K562 (cell line): ENCODE measurements around the gene TEX51. TPM values are rescaled to one million over a fixed set of nuclear protein-coding genes. Genes with fewer than 3 reads are reported as not detected.

Experiments
- ATAC-seq: fragments of 200-7000 bp; cut with Tn5 transposase; 3 replicates; pipeline ENCODE4 v1.9.1; 2020; ENCODE audit warnings: moderate library complexity
- BruUV-seq: library from RNA; stranded (reverse); fragments of 400-500 nt; replicated peaks from 2 replicates; lab custom pipeline; 2021; lab: Mats Ljungman, UMichigan
- CTCF ChIA-PET: fragments of 300-600 bp; formaldehyde crosslinking; extraction: SDS; loops from one replicate; lab custom pipeline; 2021; ENCODE audit warnings: low intra/inter-chr PET ratio; lab: Yijun Ruan, JAX
- POLR2A ChIA-PET: fragments of 300-600, 350-650 bp; sonication (Branson Sonifier 250); formaldehyde crosslinking; extraction: SDS; loops from one replicate; lab custom pipeline; 2021; ENCODE audit warnings: antibody characterized with exemption, inconsistent platforms; lab: Yijun Ruan, JAX
- DNase-seq, 4 experiments: peaks; one replicate each; pipeline versions ENCODE4 v3.0.0 to v3.0.0-alpha.2; 2011 to 2018; ENCODE audit warnings: low spot score in 3 of 4, mixed read lengths in 3 of 4; ENCODE audit errors: extremely low read depth in 1 of 4
- FAIRE-seq: peaks from 2 replicates; lab custom pipeline; 2011; peaks lifted over from hg19 to GRCh38; lab: Jason Lieb, UNC
- H2AFZ ChIP-seq: 2 replicates; pipeline ENCODE4 v1.6.0; 2011; ENCODE audit warnings: low read depth, low read length, control low read depth, inconsistent platforms
- H3K27ac ChIP-seq: fragments of 200-600 bp; 3 replicates; pipeline ENCODE4 v1.8.0; 2011; ENCODE audit warnings: low read depth, mild to moderate bottlenecking, control low read depth, inconsistent platforms, low read length, moderate library complexity, mixed read lengths; ENCODE audit errors: extremely low read depth
- H3K27me3 ChIP-seq, 2 experiments: fragments of 300-600 bp in 1 of 2; 2 replicates in 1 of 2; 3 replicates in 1 of 2; pipeline versions ENCODE4 v1.6.0 to v1.8.0; 2011; ENCODE audit warnings: inconsistent platforms in 2 of 2, low read length in 2 of 2, mild to moderate bottlenecking in 1 of 2, mixed read lengths in 1 of 2, moderate library complexity in 1 of 2; ENCODE audit not compliant: control insufficient read depth in 2 of 2, insufficient read depth in 2 of 2
- H3K36me3 ChIP-seq: fragments of 300-600 bp; 3 replicates; pipeline ENCODE4 v1.8.0; 2011; ENCODE audit warnings: mild to moderate bottlenecking, low read length, inconsistent platforms; ENCODE audit not compliant: control insufficient read depth, insufficient read depth
- H3K4me1 ChIP-seq, 2 experiments: fragments of 200-600 bp in 1 of 2; replicated peaks in 1 of 2; 2 replicates in 1 of 2; 3 replicates in 1 of 2; pipeline versions ENCODE4 v1.5.1 to v1.8.0; 2011; ENCODE audit warnings: inconsistent platforms in 2 of 2, low read length in 2 of 2, mild to moderate bottlenecking in 1 of 2, mixed read lengths in 1 of 2, moderate library complexity in 1 of 2; ENCODE audit not compliant: control insufficient read depth in 2 of 2, insufficient read depth in 2 of 2
- H3K4me2 ChIP-seq: 2 replicates; pipeline ENCODE4 v1.6.1; 2011; ENCODE audit warnings: low read length, control low read depth, inconsistent platforms, mixed read lengths; ENCODE audit not compliant: insufficient read depth
- H3K4me3 ChIP-seq: fragments of 200-600 bp; sonication (generic), shearing (Covaris generic); 2 replicates; pipeline ENCODE4 v1.5.1; 2016; ENCODE audit warnings: control low read depth, inconsistent platforms
- H3K79me2 ChIP-seq: fragments of 200-600 bp; 3 replicates; pipeline ENCODE4 v1.8.0; 2011; ENCODE audit warnings: low read length, inconsistent platforms; ENCODE audit not compliant: control insufficient read depth, insufficient read depth
- H3K9ac ChIP-seq, 2 experiments: 2 replicates each; pipeline versions ENCODE4 v1.6.0 to v1.6.1; 2011; ENCODE audit warnings: low read depth in 2 of 2, low read length in 2 of 2, control low read depth in 1 of 2, inconsistent platforms in 1 of 2, mild to moderate bottlenecking in 1 of 2, mixed read lengths in 1 of 2; ENCODE audit not compliant: insufficient read depth in 1 of 2
- H3K9me1 ChIP-seq: one replicate; pipeline ENCODE4 v1.6.0; 2011; ENCODE audit warnings: inconsistent platforms, mild to moderate bottlenecking, low read length, moderate library complexity; ENCODE audit not compliant: control insufficient read depth, insufficient read depth
- H3K9me3 ChIP-seq: replicated peaks from 2 replicates; pipeline ENCODE4 v1.5.1; 2011; ENCODE audit warnings: low read depth, low read length, inconsistent platforms; ENCODE audit not compliant: control insufficient read depth, insufficient read depth
- H4K20me1 ChIP-seq: replicated peaks from 2 replicates; pipeline ENCODE4 v1.6.1; 2011; ENCODE audit warnings: low read length, inconsistent platforms, mixed read lengths; ENCODE audit not compliant: control insufficient read depth, insufficient read depth
- ASH1L ChIP-seq: fragments of 450-650 bp; IDR thresholded peaks from 2 replicates; pipeline ENCODE4 v1.6.1; 2018; ENCODE audit warnings: borderline replicate concordance, mild to moderate bottlenecking, low read depth; ENCODE audit not compliant: partially characterized antibody
- CBX1 ChIP-seq: sonication (generic); IDR thresholded peaks from 2 replicates; pipeline ENCODE4 v1.6.1; 2016; ENCODE audit warnings: antibody characterized with exemption, low read depth, mild to moderate bottlenecking
- CXXC5 ChIP-seq: fragments of 250-450 bp; sonication (Bioruptor Pico); IDR thresholded peaks from 2 replicates; pipeline ENCODE4 v1.8.0; 2022; ENCODE audit warnings: inconsistent platforms, mild to moderate bottlenecking, moderate library complexity
- JUND ChIP-seq, 2 experiments: IDR thresholded peaks; 2 replicates in 1 of 2; 3 replicates in 1 of 2; pipeline ENCODE4 v1.6.1; 2011; ENCODE audit warnings: borderline replicate concordance in 2 of 2, low read depth in 2 of 2, low read length in 2 of 2, improper control_type of control experiment in 1 of 2, missing biosample characterization in 1 of 2, missing genetic modification characterization in 1 of 2, missing genetic modification reagents in 1 of 2
- MCM2 ChIP-seq: fragments of 450-650 bp; IDR thresholded peaks from 2 replicates; pipeline ENCODE4 v1.6.1; 2017; ENCODE audit warnings: low read depth, mild to moderate bottlenecking
- MYC ChIP-seq, 2 experiments: fragments of 250-450 bp in 1 of 2; sonication (Bioruptor Pico) in 1 of 2; IDR thresholded peaks; 2 replicates each; pipeline versions ENCODE4 v1.5.1 to v1.6.1; 2012 to 2021; ENCODE audit warnings: low read depth in 2 of 2, borderline replicate concordance in 1 of 2, improper control_type of control experiment in 1 of 2, low read length in 1 of 2, mild to moderate bottlenecking in 1 of 2, moderate library complexity in 1 of 2
- NRF1 ChIP-seq, 2 experiments: fragments of 450-650 bp; IDR thresholded peaks in 1 of 2; conservative IDR thresholded peaks in 1 of 2; 2 replicates each; pipeline ENCODE4 v1.6.1; 2014; ENCODE audit warnings: mild to moderate bottlenecking in 2 of 2
- RB1 ChIP-seq: fragments of 450-650 bp; IDR thresholded peaks from 2 replicates; pipeline ENCODE4 v1.6.1; 2017; ENCODE audit warnings: low read depth, mild to moderate bottlenecking
- SMC3 ChIP-seq: conservative IDR thresholded peaks from 2 replicates; pipeline ENCODE4 v1.6.1; 2011; ENCODE audit warnings: low read depth, low read length, improper control_type of control experiment; ENCODE audit not compliant: insufficient read depth
- TEAD4 ChIP-seq, 2 experiments: sonication (generic) in 1 of 2; formaldehyde crosslinking in 1 of 2; IDR thresholded peaks; 2 replicates each; pipeline versions ENCODE4 v1.6.1 to v1.8.0; 2012 to 2022; ENCODE audit warnings: borderline replicate concordance in 1 of 2, inconsistent platforms in 1 of 2, low read length in 1 of 2, mild to moderate bottlenecking in 1 of 2, missing genetic modification reagents in 1 of 2
- WGBS: fragments of 100-300 bp; shearing (Covaris generic); methylation state at CpG from one replicate; pipeline ENCODE4 v1.1.6; 2016; ENCODE audit warnings: low coverage, mixed read lengths; ENCODE audit not compliant: insufficient coverage; ENCODE audit errors: missing lambda C conversion rate; 5-methylcytosine and 5-hydroxymethylcytosine counted together
- in situ Hi-C: fragments of 300-500 bp; cut with MboI; formaldehyde crosslinking; loops from 4 replicates; pipeline ENCODE4 v1.15.0; 2018; ENCODE audit warnings: inconsistent platforms, mixed read lengths
- intact Hi-C: fragments of 100-400 bp; cut with micrococcal nuclease; formaldehyde crosslinking; loops from 2 replicates; pipeline ENCODE4 v1.14.2; 2022
- polyA plus RNA-seq, 8 experiments: library from polyadenylated mRNA; depleted of rRNA in 4 of 8; stranded (reverse) in 5 of 8; unstranded in 3 of 8; fragments of >200 nt; fragmentation: Nextera tagmentation in 2 of 8; fragmentation: Illumina TruSeq in 1 of 8; extraction: Ambion mirVana in 2 of 8; extraction: Trizol in 1 of 8; gene quantifications; 2 replicates each; pipeline versions ENCODE4 v1.2.1 to v1.2.3, GENCODE V29; 2011 to 2014; ENCODE audit warnings: inconsistent platforms in 1 of 8, missing spikeins in 1 of 8
- total RNA-seq, 7 experiments: library from RNA; depleted of rRNA in 6 of 7; stranded (reverse); fragments of >200 nt in 6 of 7; fragmentation: Illumina TruSeq in 2 of 7; extraction: Trizol in 2 of 7; gene quantifications; 2 replicates each; pipeline versions ENCODE4 v1.2.1 to v1.2.3, GENCODE V29; 2011 to 2021; ENCODE audit warnings: low replicate concordance in 1 of 7
- TF ChIP-seq, protein P1 (sequence below): fragments of 450-650 bp; IDR thresholded peaks from 2 replicates; pipeline ENCODE4 v1.6.1; 2016
- TF ChIP-seq, protein P2 (sequence below): sonication (generic); formaldehyde crosslinking; IDR thresholded peaks from 2 replicates; pipeline ENCODE4 v1.8.0; 2022; ENCODE audit warnings: missing genetic modification reagents, mild to moderate bottlenecking, moderate library complexity, borderline replicate concordance
- TF ChIP-seq, protein P3 (sequence below), 2 experiments: IDR thresholded peaks in 1 of 2; conservative IDR thresholded peaks in 1 of 2; 2 replicates each; pipeline ENCODE4 v1.6.1; 2016; ENCODE audit warnings: low read depth in 2 of 2, mild to moderate bottlenecking in 1 of 2, missing compliant biosample characterization in 1 of 2, missing genetic modification characterization in 1 of 2, moderate library complexity in 1 of 2

Gene TEX51
- total and polyA plus RNA-seq, 9 of the 15 experiments (the other 6 are each of a cell fraction or from before 2014, with no cell fraction given): not detected

DNA sequence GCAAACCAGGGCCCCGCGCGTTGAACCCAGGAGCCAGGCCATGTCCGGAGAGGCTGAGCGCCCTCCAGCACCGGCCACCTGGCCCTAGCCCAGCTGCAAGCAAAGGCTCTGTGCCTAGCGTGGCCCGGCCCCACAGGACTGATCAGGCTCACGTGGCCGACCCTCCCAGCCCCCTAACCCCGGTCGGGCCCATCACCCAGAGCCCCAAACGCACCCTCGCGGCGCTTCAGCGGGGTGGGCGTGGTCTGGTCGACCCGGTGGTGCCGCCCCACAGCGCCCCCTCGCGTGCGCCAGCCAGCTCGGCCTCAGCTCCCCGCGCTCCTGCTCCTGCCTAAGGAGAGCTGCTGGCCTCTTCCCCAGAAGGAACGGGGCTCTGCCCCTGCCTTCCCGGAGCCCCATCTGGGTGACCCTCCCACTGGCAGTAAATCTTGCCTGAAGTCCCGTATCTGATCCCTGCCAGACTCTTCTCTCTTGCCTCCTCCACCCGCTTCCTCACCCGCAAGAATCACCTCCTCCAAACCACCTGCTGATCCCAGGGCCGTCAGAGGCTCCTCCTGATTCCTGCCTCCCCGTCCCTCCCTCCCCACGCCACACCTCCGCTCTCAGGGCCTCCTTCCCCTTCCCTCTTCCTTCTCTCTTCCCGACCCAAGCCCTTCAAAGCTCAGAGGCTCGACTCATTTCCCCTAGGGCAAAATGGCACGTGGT lies 12.3 kb upstream of the TEX51 start:
- WGBS: 9% methylated on average over 33 of the region's 40 CpGs
- Histone ChIP-seq H2AFZ (peak overlapping the region; percentile 65), H3K9me1 (peaks cover 4% of the 10 kb centered on the region), H3K9ac (no peak overlapping the region), H3K27me3 (peaks cover 7 to 56% of the 10 kb centered on the region in 2 experiments; a peak in 4 of 5 replicates), H3K4me2 (peak overlapping the region; percentile 41), H3K27ac (no peak overlapping the region), H3K4me1 (peaks cover 0 to 10% of the 10 kb centered on the region in 2 experiments; a peak in 2 of 5 replicates), H3K9me3 (no peaks in the 10 kb centered on the region), H4K20me1 (no peaks in the 10 kb centered on the region), H3K79me2 (no peaks in the 10 kb centered on the region), H3K36me3 (no peaks in the 10 kb centered on the region), H3K4me3 (no peak overlapping the region; the same call in 1 of the 2 replicates)
- FAIRE-seq: no peak
- DNase-seq: peak; percentile 73 to 92 (median 90)
- in situ Hi-C loops (no loop called here), intact Hi-C loops (loop anchor here (5.0 kb wide), 1 partner anchor 86 kb away; no protein-coding TSS in a partner anchor)
- ChIA-PET CTCF (no interaction called here), POLR2A (no interaction called here)
- ATAC-seq: peak; percentile 99
- no TSS peak for BruUV-seq
- peak; percentile 58 to 64 for TF ChIP-seq NRF1 (conservative IDR thresholded peaks at IDR 0.05 in 1 of 2, IDR thresholded peaks at IDR 0.05 in 1 of 2)
- TF ChIP-seq, protein P1, sequence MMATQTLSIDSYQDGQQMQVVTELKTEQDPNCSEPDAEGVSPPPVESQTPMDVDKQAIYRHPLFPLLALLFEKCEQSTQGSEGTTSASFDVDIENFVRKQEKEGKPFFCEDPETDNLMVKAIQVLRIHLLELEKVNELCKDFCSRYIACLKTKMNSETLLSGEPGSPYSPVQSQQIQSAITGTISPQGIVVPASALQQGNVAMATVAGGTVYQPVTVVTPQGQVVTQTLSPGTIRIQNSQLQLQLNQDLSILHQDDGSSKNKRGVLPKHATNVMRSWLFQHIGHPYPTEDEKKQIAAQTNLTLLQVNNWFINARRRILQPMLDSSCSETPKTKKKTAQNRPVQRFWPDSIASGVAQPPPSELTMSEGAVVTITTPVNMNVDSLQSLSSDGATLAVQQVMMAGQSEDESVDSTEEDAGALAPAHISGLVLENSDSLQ: peak; percentile 63; the same call in 1 of the 2 replicates
- 0 out of 2 replicates have a peak, but pooled peaks have one; percentile 18 for TF ChIP-seq CBX1
- TF ChIP-seq, protein P2, sequence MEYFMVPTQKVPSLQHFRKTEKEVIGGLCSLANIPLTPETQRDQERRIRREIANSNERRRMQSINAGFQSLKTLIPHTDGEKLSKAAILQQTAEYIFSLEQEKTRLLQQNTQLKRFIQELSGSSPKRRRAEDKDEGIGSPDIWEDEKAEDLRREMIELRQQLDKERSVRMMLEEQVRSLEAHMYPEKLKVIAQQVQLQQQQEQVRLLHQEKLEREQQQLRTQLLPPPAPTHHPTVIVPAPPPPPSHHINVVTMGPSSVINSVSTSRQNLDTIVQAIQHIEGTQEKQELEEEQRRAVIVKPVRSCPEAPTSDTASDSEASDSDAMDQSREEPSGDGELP: peak; percentile 55; the same call in 1 of the 2 replicates
- TF ChIP-seq MCM2: no peak
- TF ChIP-seq SMC3: peak; percentile 41; the same call in 1 of the 2 replicates
- TF ChIP-seq MYC (IDR thresholded peaks at IDR 0.05; ENCODE audit: low read depth, low read length): no peak
- TF ChIP-seq MYC (CRISPR knock-in tag; IDR thresholded peaks at IDR 0.05; ENCODE audit: borderline replicate concordance, low read depth): no peak
- 0 out of 2 replicates have a peak, but pooled peaks have one; percentile 3 for TF ChIP-seq JUND (IDR thresholded peaks at IDR 0.05; ENCODE audit: borderline replicate concordance, low read depth, low read length)
- TF ChIP-seq JUND (tag; IDR thresholded peaks at IDR 0.05; ENCODE audit: borderline replicate concordance, low read depth, low read length): no peak
- TF ChIP-seq TEAD4 (IDR thresholded peaks at IDR 0.05; ENCODE audit: low read length): no peak
- TF ChIP-seq TEAD4 (CRISPR knock-in tag; IDR thresholded peaks at IDR 0.05; ENCODE audit: borderline replicate concordance): no peak
- no peak for TF ChIP-seq ASH1L
- peak; percentile 57; the same call in 1 of the 2 replicates for TF ChIP-seq RB1
- peak; percentile 23; the same call in 1 of the 2 replicates for TF ChIP-seq CXXC5 (CRISPR knock-in tag)
- TF ChIP-seq, protein P3, sequence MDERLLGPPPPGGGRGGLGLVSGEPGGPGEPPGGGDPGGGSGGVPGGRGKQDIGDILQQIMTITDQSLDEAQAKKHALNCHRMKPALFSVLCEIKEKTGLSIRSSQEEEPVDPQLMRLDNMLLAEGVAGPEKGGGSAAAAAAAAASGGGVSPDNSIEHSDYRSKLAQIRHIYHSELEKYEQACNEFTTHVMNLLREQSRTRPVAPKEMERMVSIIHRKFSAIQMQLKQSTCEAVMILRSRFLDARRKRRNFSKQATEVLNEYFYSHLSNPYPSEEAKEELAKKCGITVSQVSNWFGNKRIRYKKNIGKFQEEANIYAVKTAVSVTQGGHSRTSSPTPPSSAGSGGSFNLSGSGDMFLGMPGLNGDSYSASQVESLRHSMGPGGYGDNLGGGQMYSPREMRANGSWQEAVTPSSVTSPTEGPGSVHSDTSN (CRISPR knock-in tag; IDR thresholded peaks at IDR 0.05; ENCODE audit: low read depth): no peak
- TF ChIP-seq, protein P3 (tag; conservative IDR thresholded peaks at IDR 0.05; ENCODE audit: low read depth): peak; percentile 82
